ENCODE results near the gene GFRA4.

The GFRA4 gene

GRCh38 chr20:3693376-3693775, 30.2 kb upstream of the GFRA4 start:
- no peak for DNase-seq

- DNase-seq: no peak
Observed at GRCh38 chr20:3692706-3693294, 29.6 kb upstream of the GFRA4 start.

GRCh38 chr20:3691897-3692296, 28.7 kb upstream of the GFRA4 start:
- DNase-seq: no peak

DNA sequence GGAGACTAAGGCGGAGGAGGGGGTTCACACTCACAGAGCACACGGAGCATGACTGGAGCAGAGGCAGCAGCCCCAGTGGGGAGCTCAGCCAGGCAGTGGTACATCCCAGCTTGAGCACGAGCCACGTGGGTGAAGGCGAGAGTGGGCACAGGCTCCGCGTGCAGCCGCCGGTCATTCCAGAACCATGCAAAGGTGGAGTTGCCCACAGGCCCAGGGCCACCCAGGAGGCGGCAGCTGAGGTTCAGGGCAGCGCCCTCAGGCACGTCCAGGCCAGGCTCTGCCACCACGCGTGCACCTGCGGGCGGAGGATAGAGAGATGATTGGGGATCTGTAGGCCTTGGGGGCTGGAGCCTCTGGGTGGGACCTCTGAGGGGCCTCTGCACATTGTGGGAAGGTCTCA, 28.1 kb upstream of the GFRA4 start:
- no peak for DNase-seq

GRCh38 chr20:3690413-3690812, 27.2 kb upstream of the GFRA4 start:
- no peak for DNase-seq

GRCh38 chr20:3689978-3690377, 26.8 kb upstream of the GFRA4 start:
- no peak for DNase-seq

- peak in 2 of 3 donors; percentile 32 to 41 for DNase-seq
Observed at GRCh38 chr20:3687655-3688054, 24.5 kb upstream of the GFRA4 start.

GRCh38 chr20:3686867-3687321, 23.7 kb upstream of the GFRA4 start:
- DNase-seq: peak in 1 of 3 donors; percentile 30

DNA sequence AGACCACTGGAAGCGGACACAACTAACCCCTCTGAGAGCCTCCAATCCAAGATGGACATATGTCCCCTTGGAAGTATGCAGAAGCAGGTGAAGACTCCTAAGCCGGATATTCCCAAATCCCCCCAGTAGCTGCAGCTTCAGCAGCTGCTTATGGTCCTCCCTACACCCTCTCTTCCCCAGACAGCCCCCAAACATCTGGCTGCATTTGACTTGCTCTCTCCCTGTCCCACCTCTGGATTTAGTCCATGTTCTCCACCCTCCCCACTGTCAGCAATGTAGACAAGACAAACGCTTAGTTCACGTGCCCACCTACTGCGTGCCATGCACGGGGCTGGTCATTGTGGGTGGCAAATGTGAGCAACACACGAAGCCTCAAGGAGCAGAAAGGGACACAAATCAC, 23.2 kb upstream of the GFRA4 start:
- no peak for DNase-seq

GRCh38 chr20:3685341-3685740, 22.1 kb upstream of the GFRA4 start:
- DNase-seq: no peak

DNA sequence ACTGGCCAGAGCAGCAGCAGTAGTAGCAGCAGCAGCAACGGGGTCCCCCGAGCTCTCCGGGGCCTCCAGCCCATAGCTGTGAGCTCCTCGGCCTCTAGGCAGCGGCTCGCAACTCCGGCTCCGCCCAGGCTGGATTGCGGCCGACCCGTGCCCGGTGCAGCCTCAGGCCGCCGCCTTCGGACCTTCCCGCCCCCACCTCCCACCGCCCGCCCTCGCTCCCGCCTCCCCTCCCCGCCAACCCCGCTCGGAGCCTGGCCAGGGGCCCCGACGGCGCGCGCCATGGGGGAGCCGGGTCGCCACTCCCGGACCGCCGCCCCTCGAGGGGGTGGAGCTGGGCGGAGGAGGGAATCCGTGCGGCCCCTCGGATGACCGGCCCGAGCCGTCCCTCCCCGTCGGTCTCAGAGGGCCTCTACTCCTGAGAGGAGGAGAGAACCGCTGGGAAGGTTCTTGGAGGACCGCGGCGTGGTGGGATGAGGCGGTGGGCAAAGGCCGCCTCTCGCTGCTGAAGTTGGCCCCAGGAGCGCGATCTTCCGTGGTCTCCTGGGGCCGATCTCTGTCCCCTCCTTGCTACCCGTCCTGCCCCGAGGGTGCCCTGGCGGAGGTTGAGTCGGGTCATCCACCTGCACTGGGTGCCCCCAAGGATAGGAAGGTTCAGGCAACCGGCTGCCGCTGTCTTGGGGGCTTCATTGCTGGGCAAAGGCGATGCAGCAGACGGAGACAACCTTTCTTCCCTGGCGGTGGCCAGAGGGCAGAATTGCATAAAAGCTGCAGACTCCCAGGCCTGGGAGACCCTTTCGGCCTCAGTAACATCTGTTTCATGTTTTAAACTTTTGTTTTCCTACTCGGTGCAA, 19.0 kb upstream of the GFRA4 start, which contains the start of gene ADAM33:
Gene ADAM33 (minus strand): TSS at position 80 of the 851 bp plus-strand sequence. CDS start 6 bp downstream, at position 74.
- no peak for DNase-seq

GRCh38 chr20:3681352-3681930, 18.2 kb upstream of the GFRA4 start:
- DNase-seq: no peak

DNA sequence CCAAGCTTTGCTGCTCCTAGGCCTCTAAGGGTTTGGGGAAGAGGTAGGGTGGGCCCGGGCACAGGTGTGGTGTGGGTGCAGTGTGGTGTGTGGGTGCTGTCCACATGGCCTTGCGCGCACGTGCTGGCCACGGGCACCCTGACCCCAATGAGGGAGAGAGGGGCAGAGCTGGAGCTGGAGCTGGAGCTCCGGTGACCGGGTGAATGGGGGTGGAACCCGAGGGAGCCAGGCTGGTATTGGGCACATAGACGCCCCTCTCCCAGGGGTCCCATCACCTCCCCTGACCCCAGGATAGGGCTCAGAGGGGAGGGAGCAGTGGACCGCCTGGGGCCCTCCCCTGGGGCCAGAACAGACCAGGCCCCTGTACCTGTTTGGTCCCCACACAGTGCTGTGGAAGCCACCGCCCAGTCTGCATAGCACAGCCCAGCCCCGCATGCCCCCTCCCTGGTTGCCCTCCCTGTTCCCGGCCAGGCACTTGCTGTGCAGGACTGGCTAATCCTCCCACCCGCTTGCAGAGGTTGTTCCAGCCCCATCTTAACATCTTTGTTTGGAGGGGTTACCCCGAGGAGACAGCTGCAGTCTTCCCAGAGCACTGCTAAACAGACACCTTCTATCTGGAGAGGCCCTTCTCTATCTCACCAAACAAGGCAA, 17.6 kb upstream of the GFRA4 start:
- DNase-seq: no peak

GRCh38 chr20:3679749-3680700, 16.8 kb upstream of the GFRA4 start:
- DNase-seq: no peak

DNA sequence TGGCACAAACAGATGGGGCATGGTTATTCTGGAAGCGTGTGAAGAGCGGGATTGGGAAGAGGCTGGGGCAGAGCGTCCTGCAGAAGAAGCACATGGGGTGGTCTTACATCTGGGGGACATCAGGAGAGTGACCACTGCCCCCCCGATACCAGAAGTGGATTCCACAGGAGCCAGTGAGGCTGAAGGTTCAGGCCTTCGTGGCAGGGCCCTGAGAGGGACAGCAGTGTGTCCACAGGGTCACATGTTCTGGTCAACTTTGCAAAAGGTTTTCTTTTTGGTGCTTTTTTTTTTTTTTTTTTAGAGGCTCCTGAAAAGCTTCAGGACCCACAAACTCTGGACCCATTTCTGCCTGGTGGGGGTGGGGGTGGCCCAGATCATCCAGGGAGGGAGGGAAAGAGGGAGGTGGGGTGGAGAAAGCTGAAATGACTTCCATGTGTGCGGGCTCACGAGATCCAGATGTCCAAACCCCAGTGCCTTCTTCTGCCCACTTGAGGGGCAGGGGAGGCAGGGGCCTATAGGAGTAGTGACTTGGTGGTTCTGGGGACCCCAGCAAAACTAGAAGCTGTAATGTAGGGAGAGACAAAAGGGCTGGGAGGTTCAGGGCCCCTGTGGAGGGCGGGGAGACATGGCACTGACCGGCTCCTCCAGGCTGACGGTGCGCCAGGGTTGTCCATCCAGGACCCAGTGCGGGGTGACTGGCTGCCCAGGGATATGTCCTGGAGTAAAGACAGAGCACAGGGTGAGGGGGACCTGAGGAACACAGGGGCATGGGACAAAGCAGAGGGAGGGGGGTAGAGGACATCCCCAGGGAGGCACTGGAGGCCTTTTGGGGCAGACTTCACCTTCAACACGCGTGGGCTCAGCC, 15.9 kb upstream of the GFRA4 start:
- no peak for DNase-seq

- no peak for DNase-seq
Observed at GRCh38 chr20:3678198-3678597, 15.0 kb upstream of the GFRA4 start.

DNA sequence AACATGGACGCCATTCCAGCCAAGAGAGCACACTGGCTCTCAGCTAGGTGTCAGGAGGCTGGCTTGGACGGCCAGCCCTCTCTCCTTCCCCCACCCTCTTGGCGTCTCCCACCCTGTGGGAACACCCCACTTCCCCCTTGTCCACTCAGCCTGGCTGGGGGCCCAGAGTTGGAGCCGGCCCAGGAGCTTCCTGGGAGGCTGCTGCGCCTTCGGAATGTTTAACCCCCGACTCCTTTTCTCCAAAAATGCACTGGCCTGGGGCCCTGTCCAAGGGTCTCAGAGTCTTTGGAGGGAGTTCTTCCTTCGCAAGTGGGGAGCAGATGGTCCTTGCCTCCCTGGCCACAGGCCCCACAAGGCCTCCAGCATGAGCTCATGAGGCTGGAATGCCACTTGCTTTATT, 14.5 kb upstream of the GFRA4 start:
- DNase-seq: no peak

- no peak for DNase-seq
Observed at GRCh38 chr20:3674995-3675900, 12.0 kb upstream of the GFRA4 start.

GRCh38 chr20:3674447-3674846, 11.2 kb upstream of the GFRA4 start:
- no peak for DNase-seq

Data from suppressor macrophage treated with lipopolysaccharide for 1 hour (primary cell).